ENCODE measurements around the gene WWC2.

DNA sequence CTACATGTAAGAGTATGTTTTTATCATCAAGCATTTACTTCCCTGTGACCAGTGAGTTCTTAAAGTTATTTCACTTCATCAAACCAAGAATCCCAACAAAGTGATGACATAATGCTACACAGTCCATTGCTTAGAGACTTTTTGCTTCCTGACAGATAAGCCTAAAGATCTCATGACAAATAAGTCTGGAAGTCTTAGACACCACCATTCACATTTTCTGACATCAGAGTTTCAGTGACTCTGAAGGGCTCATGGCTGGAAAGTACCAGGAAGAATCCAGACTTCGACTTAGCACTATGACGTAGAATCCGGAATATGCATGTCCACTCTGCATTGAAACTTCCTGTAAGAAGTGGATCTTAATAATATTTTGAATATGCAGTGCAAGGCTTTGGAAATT is 167.3 kb downstream of the WWC2 start:
- TF ChIP-seq, protein P1, sequence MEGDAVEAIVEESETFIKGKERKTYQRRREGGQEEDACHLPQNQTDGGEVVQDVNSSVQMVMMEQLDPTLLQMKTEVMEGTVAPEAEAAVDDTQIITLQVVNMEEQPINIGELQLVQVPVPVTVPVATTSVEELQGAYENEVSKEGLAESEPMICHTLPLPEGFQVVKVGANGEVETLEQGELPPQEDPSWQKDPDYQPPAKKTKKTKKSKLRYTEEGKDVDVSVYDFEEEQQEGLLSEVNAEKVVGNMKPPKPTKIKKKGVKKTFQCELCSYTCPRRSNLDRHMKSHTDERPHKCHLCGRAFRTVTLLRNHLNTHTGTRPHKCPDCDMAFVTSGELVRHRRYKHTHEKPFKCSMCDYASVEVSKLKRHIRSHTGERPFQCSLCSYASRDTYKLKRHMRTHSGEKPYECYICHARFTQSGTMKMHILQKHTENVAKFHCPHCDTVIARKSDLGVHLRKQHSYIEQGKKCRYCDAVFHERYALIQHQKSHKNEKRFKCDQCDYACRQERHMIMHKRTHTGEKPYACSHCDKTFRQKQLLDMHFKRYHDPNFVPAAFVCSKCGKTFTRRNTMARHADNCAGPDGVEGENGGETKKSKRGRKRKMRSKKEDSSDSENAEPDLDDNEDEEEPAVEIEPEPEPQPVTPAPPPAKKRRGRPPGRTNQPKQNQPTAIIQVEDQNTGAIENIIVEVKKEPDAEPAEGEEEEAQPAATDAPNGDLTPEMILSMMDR (IDR thresholded peaks at IDR 0.05) = no peak
- no peak for TF ChIP-seq POLR2A (IDR thresholded peaks at IDR 0.05)
